Measurements from ENCODE around the gene GPR155.

GRCh38 chr2:174430066-174430465 is 56.8 kb downstream of the GPR155 start:
- TF ChIP-seq CTCF (IDR thresholded peaks at IDR 0.05), result no peak
- TF ChIP-seq POLR2AphosphoS5 (IDR thresholded peaks at IDR 0.05), result no peak
- no peak for TF ChIP-seq POLR2A (IDR thresholded peaks at IDR 0.05)
- no peak for TF ChIP-seq EP300 (IDR thresholded peaks at IDR 0.05; ENCODE audit: low read depth)

Data from transverse colon (tissue), 4 donors.